Measurements from ENCODE around the gene KAT5. TPM values are rescaled to one million over a fixed set of nuclear protein-coding genes. Genes with fewer than 3 reads are reported as not detected.
A peak's percentile ranks its signal among the peaks of the same experiment; 100 is the strongest.
"Not testable (repeated sequence)": the region's sequence is repeated elsewhere in the genome, so short reads cannot be mapped to it uniquely, and the experiment has no call there.

Gene KAT5
- total RNA-seq (2014; rRNA removed; shearing (Covaris generic); ENCODE audit: low replicate concordance): 17.8 and 23.9 TPM in 2 replicates

- Histone ChIP-seq H3K27ac (ENCODE audit: low read length) (peak within 1 kb of the TSS; percentile 67), H3K27me3 (ENCODE audit: low read length) (no peaks in the 10 kb centered on the region), H4K20me1 (ENCODE audit: insufficient read depth, low read depth, low read length) (no peaks in the 10 kb centered on the region), H3K79me2 (ENCODE audit: low read length) (0 out of 2 replicates have a peak, but pooled peaks cover under 1% of the 10 kb centered on the region), H3K9ac (ENCODE audit: low read length) (peak within 1 kb of the TSS; percentile 81), H2AFZ (ENCODE audit: low read length) (peak within 1 kb of the TSS; percentile 100), H3K9me2 (replicated peaks; ENCODE audit: insufficient read depth, low read length) (no peaks in the 10 kb centered on the region), H3K4me1 (ENCODE audit: low read length) (peaks cover 22% of the 10 kb centered on the region), H3K4me3 (ENCODE audit: low read length) (peak within 1 kb of the TSS; percentile 87), H3K9me3 (ENCODE audit: low read length) (no peaks in the 10 kb centered on the region), H3K4me2 (ENCODE audit: low read depth, low read length, poor library complexity, severe bottlenecking) (peak within 1 kb of the TSS; percentile 91), H3K36me3 (ENCODE audit: insufficient read depth, low read length) (no peaks in the 10 kb centered on the region; the same call in 1 of the 2 replicates)
- DNase-seq: peak; percentile 99
These were observed at the start of gene KAT5 for GRCh38 chr11:65711785-65712632. KAT5 (plus strand) TSS chr11:65712252; CDS start chr11:65712268, 16 bp downstream.

GRCh38 chr11:65662799-65663638 lies 49.0 kb upstream of the KAT5 start, which contains the start of gene RELA:
RELA (minus strand) TSS chr11:65662916; CDS start chr11:65662832, 84 bp downstream.
- Histone ChIP-seq H3K27me3 (ENCODE audit: low read length) (no peaks in the 10 kb centered on the region), H2AFZ (ENCODE audit: low read length) (peak within 1 kb of the TSS; percentile 89), H3K36me3 (ENCODE audit: insufficient read depth, low read length) (peaks cover 21% of the 10 kb centered on the region), H3K79me2 (ENCODE audit: low read length) (peaks cover 22% of the 10 kb centered on the region), H3K9me2 (replicated peaks; ENCODE audit: insufficient read depth, low read length) (no peaks in the 10 kb centered on the region), H3K9me3 (ENCODE audit: low read length) (no peaks in the 10 kb centered on the region), H4K20me1 (ENCODE audit: insufficient read depth, low read depth, low read length) (peaks cover 20% of the 10 kb centered on the region), H3K4me2 (ENCODE audit: low read depth, low read length, poor library complexity, severe bottlenecking) (peak within 1 kb of the TSS; percentile 96), H3K9ac (ENCODE audit: low read length) (peak within 1 kb of the TSS; percentile 99), H3K27ac (ENCODE audit: low read length) (peak within 1 kb of the TSS; percentile 87), H3K4me3 (ENCODE audit: low read length) (peak within 1 kb of the TSS; percentile 100), H3K4me1 (ENCODE audit: low read length) (peaks cover 18% of the 10 kb centered on the region)
- DNase-seq: peak; percentile 97

- DNase-seq: peak; percentile 63
- H3K27ac ChIP-seq (ENCODE audit: low read length): peak overlapping the region; percentile 87
- peak overlapping the region; percentile 89 for H2AFZ ChIP-seq (ENCODE audit: low read length)
- peaks cover 18% of the 10 kb centered on the region for H3K36me3 ChIP-seq (ENCODE audit: insufficient read depth, low read length)
- peak overlapping the region; percentile 96 for H3K4me2 ChIP-seq (ENCODE audit: low read depth, low read length, poor library complexity, severe bottlenecking)
- no peaks in the 10 kb centered on the region for H3K9me3 ChIP-seq (ENCODE audit: low read length)
- H3K4me3 ChIP-seq (ENCODE audit: low read length): peak overlapping the region; percentile 100
- H3K4me1 ChIP-seq (ENCODE audit: low read length): peaks cover 18% of the 10 kb centered on the region
- H3K27me3 ChIP-seq (ENCODE audit: low read length): no peaks in the 10 kb centered on the region
- no peaks in the 10 kb centered on the region for H3K9me2 ChIP-seq (replicated peaks; ENCODE audit: insufficient read depth, low read length)
- peaks cover 22% of the 10 kb centered on the region for H3K79me2 ChIP-seq (ENCODE audit: low read length)
- H3K9ac ChIP-seq (ENCODE audit: low read length): peak overlapping the region; percentile 93
- peaks cover 19% of the 10 kb centered on the region for H4K20me1 ChIP-seq (ENCODE audit: insufficient read depth, low read depth, low read length)
These were observed 48.3 kb upstream of the KAT5 start for GRCh38 chr11:65663639-65664200.

- H3K9me2 ChIP-seq (replicated peaks; ENCODE audit: insufficient read depth, low read length): no peaks in the 10 kb centered on the region
- no peak overlapping the region for H3K27ac ChIP-seq (ENCODE audit: low read length)
- no peaks in the 10 kb centered on the region for H3K36me3 ChIP-seq (ENCODE audit: insufficient read depth, low read length)
- H2AFZ ChIP-seq (ENCODE audit: low read length): no peak overlapping the region
- H3K9me3 ChIP-seq (ENCODE audit: low read length): no peaks in the 10 kb centered on the region
- H3K79me2 ChIP-seq (ENCODE audit: low read length): no peaks in the 10 kb centered on the region
- H3K4me2 ChIP-seq (ENCODE audit: low read depth, low read length, poor library complexity, severe bottlenecking): no peak overlapping the region
- no peak overlapping the region for H3K4me3 ChIP-seq (ENCODE audit: low read length)
- no peak overlapping the region for H3K9ac ChIP-seq (ENCODE audit: low read length)
- H3K4me1 ChIP-seq (ENCODE audit: low read length): no peaks in the 10 kb centered on the region
- no peaks in the 10 kb centered on the region for H4K20me1 ChIP-seq (ENCODE audit: insufficient read depth, low read depth, low read length)
- H3K27me3 ChIP-seq (ENCODE audit: low read length): no peaks in the 10 kb centered on the region
- no peak for DNase-seq
These were observed 39.7 kb upstream of the KAT5 start for GRCh38 chr11:65672180-65672860.

- Histone ChIP-seq H3K79me2 (ENCODE audit: low read length) (no peaks in the 10 kb centered on the region), H2AFZ (ENCODE audit: low read length) (no peak overlapping the region), H3K27me3 (ENCODE audit: low read length) (no peaks in the 10 kb centered on the region), H3K9ac (ENCODE audit: low read length) (no peak overlapping the region), H4K20me1 (ENCODE audit: insufficient read depth, low read depth, low read length) (no peaks in the 10 kb centered on the region), H3K4me3 (ENCODE audit: low read length) (no peak overlapping the region), H3K9me2 (replicated peaks; ENCODE audit: insufficient read depth, low read length) (no peaks in the 10 kb centered on the region), H3K9me3 (ENCODE audit: low read length) (no peaks in the 10 kb centered on the region), H3K4me1 (ENCODE audit: low read length) (no peaks in the 10 kb centered on the region), H3K4me2 (ENCODE audit: low read depth, low read length, poor library complexity, severe bottlenecking) (no peak overlapping the region), H3K27ac (ENCODE audit: low read length) (no peak overlapping the region), H3K36me3 (ENCODE audit: insufficient read depth, low read length) (no peaks in the 10 kb centered on the region)
- DNase-seq: no peak
These were observed 39.1 kb upstream of the KAT5 start for GRCh38 chr11:65672982-65673381.

- Histone ChIP-seq H3K27me3 (ENCODE audit: low read length) (no peaks in the 10 kb centered on the region), H2AFZ (ENCODE audit: low read length) (no peak overlapping the region), H3K79me2 (ENCODE audit: low read length) (no peaks in the 10 kb centered on the region), H3K4me1 (ENCODE audit: low read length) (no peaks in the 10 kb centered on the region), H4K20me1 (ENCODE audit: insufficient read depth, low read depth, low read length) (no peaks in the 10 kb centered on the region), H3K27ac (ENCODE audit: low read length) (no peak overlapping the region), H3K4me3 (ENCODE audit: low read length) (no peak overlapping the region), H3K9me2 (replicated peaks; ENCODE audit: insufficient read depth, low read length) (no peaks in the 10 kb centered on the region), H3K9me3 (ENCODE audit: low read length) (no peaks in the 10 kb centered on the region), H3K36me3 (ENCODE audit: insufficient read depth, low read length) (no peaks in the 10 kb centered on the region), H3K4me2 (ENCODE audit: low read depth, low read length, poor library complexity, severe bottlenecking) (no peak overlapping the region), H3K9ac (ENCODE audit: low read length) (no peak overlapping the region)
- no peak for DNase-seq
These were observed 31.8 kb upstream of the KAT5 start for GRCh38 chr11:65680192-65680743.

- not testable (repeated sequence) for H3K27ac ChIP-seq (ENCODE audit: low read length); H3K27me3 ChIP-seq (ENCODE audit: low read length); H2AFZ ChIP-seq (ENCODE audit: low read length); H3K4me3 ChIP-seq (ENCODE audit: low read length); H3K4me1 ChIP-seq (ENCODE audit: low read length); H3K9ac ChIP-seq (ENCODE audit: low read length); H3K9me2 ChIP-seq (replicated peaks; ENCODE audit: insufficient read depth, low read length); H3K79me2 ChIP-seq (ENCODE audit: low read length); H4K20me1 ChIP-seq (ENCODE audit: insufficient read depth, low read depth, low read length); H3K4me2 ChIP-seq (ENCODE audit: low read depth, low read length, poor library complexity, severe bottlenecking); H3K9me3 ChIP-seq (ENCODE audit: low read length); H3K36me3 ChIP-seq (ENCODE audit: insufficient read depth, low read length); DNase-seq
These were observed 28.6 kb upstream of the KAT5 start for GRCh38 chr11:65683480-65683879.

All from Karpas-422 (cell line).